K562 (cell line): ENCODE results near the gene RFT1. TPM values are rescaled to one million over a fixed set of nuclear protein-coding genes. Genes with fewer than 3 reads are reported as not detected.

Experiments used
- ATAC-seq: fragments of 200-7000 bp; cut with Tn5 transposase; 3 replicates; pipeline ENCODE4 v1.9.1; 2020; ENCODE audit warnings: moderate library complexity
- BruUV-seq: library from RNA; stranded (reverse); fragments of 400-500 nt; replicated peaks from 2 replicates; lab custom pipeline; 2021; lab: Mats Ljungman, UMichigan
- CTCF ChIA-PET: fragments of 300-600 bp; formaldehyde crosslinking; extraction: SDS; loops from one replicate; lab custom pipeline; 2021; ENCODE audit warnings: low intra/inter-chr PET ratio; lab: Yijun Ruan, JAX
- POLR2A ChIA-PET: fragments of 300-600, 350-650 bp; sonication (Branson Sonifier 250); formaldehyde crosslinking; extraction: SDS; loops from one replicate; lab custom pipeline; 2021; ENCODE audit warnings: antibody characterized with exemption, inconsistent platforms; lab: Yijun Ruan, JAX
- DNase-seq, 4 experiments: peaks; one replicate each; pipeline versions ENCODE4 v3.0.0 to v3.0.0-alpha.2; 2011 to 2018; ENCODE audit warnings: low spot score in 3 of 4, mixed read lengths in 3 of 4; ENCODE audit errors: extremely low read depth in 1 of 4
- FAIRE-seq: peaks from 2 replicates; lab custom pipeline; 2011; peaks lifted over from hg19 to GRCh38; lab: Jason Lieb, UNC
- H2AFZ ChIP-seq: 2 replicates; pipeline ENCODE4 v1.6.0; 2011; ENCODE audit warnings: low read depth, low read length, control low read depth, inconsistent platforms
- H3K27ac ChIP-seq: fragments of 200-600 bp; 3 replicates; pipeline ENCODE4 v1.8.0; 2011; ENCODE audit warnings: low read depth, mild to moderate bottlenecking, control low read depth, inconsistent platforms, low read length, moderate library complexity, mixed read lengths; ENCODE audit errors: extremely low read depth
- H3K27me3 ChIP-seq, 2 experiments: fragments of 300-600 bp in 1 of 2; 2 replicates in 1 of 2; 3 replicates in 1 of 2; pipeline versions ENCODE4 v1.6.0 to v1.8.0; 2011; ENCODE audit warnings: inconsistent platforms in 2 of 2, low read length in 2 of 2, mild to moderate bottlenecking in 1 of 2, mixed read lengths in 1 of 2, moderate library complexity in 1 of 2; ENCODE audit not compliant: control insufficient read depth in 2 of 2, insufficient read depth in 2 of 2
- H3K36me3 ChIP-seq: fragments of 300-600 bp; 3 replicates; pipeline ENCODE4 v1.8.0; 2011; ENCODE audit warnings: mild to moderate bottlenecking, low read length, inconsistent platforms; ENCODE audit not compliant: control insufficient read depth, insufficient read depth
- H3K4me1 ChIP-seq, 2 experiments: fragments of 200-600 bp in 1 of 2; replicated peaks in 1 of 2; 2 replicates in 1 of 2; 3 replicates in 1 of 2; pipeline versions ENCODE4 v1.5.1 to v1.8.0; 2011; ENCODE audit warnings: inconsistent platforms in 2 of 2, low read length in 2 of 2, mild to moderate bottlenecking in 1 of 2, mixed read lengths in 1 of 2, moderate library complexity in 1 of 2; ENCODE audit not compliant: control insufficient read depth in 2 of 2, insufficient read depth in 2 of 2
- H3K4me2 ChIP-seq: 2 replicates; pipeline ENCODE4 v1.6.1; 2011; ENCODE audit warnings: low read length, control low read depth, inconsistent platforms, mixed read lengths; ENCODE audit not compliant: insufficient read depth
- H3K4me3 ChIP-seq: fragments of 200-600 bp; sonication (generic), shearing (Covaris generic); 2 replicates; pipeline ENCODE4 v1.5.1; 2016; ENCODE audit warnings: control low read depth, inconsistent platforms
- H3K79me2 ChIP-seq: fragments of 200-600 bp; 3 replicates; pipeline ENCODE4 v1.8.0; 2011; ENCODE audit warnings: low read length, inconsistent platforms; ENCODE audit not compliant: control insufficient read depth, insufficient read depth
- H3K9ac ChIP-seq, 2 experiments: 2 replicates each; pipeline versions ENCODE4 v1.6.0 to v1.6.1; 2011; ENCODE audit warnings: low read depth in 2 of 2, low read length in 2 of 2, control low read depth in 1 of 2, inconsistent platforms in 1 of 2, mild to moderate bottlenecking in 1 of 2, mixed read lengths in 1 of 2; ENCODE audit not compliant: insufficient read depth in 1 of 2
- H3K9me1 ChIP-seq: one replicate; pipeline ENCODE4 v1.6.0; 2011; ENCODE audit warnings: inconsistent platforms, mild to moderate bottlenecking, low read length, moderate library complexity; ENCODE audit not compliant: control insufficient read depth, insufficient read depth
- H3K9me3 ChIP-seq: replicated peaks from 2 replicates; pipeline ENCODE4 v1.5.1; 2011; ENCODE audit warnings: low read depth, low read length, inconsistent platforms; ENCODE audit not compliant: control insufficient read depth, insufficient read depth
- H4K20me1 ChIP-seq: replicated peaks from 2 replicates; pipeline ENCODE4 v1.6.1; 2011; ENCODE audit warnings: low read length, inconsistent platforms, mixed read lengths; ENCODE audit not compliant: control insufficient read depth, insufficient read depth
- EGR1 ChIP-seq: fragments of 450-650 bp; conservative IDR thresholded peaks from 2 replicates; pipeline ENCODE4 v1.6.1; 2017; ENCODE audit warnings: mild to moderate bottlenecking
- GABPB1 ChIP-seq: sonication (generic); formaldehyde crosslinking; IDR thresholded peaks from 2 replicates; pipeline ENCODE4 v1.8.0; 2022; ENCODE audit warnings: mild to moderate bottlenecking, missing genetic modification reagents
- MCM2 ChIP-seq: fragments of 450-650 bp; IDR thresholded peaks from 2 replicates; pipeline ENCODE4 v1.6.1; 2017; ENCODE audit warnings: low read depth, mild to moderate bottlenecking
- MTF1 ChIP-seq: fragments of 250-450 bp; sonication (Bioruptor Pico); IDR thresholded peaks from 2 replicates; pipeline ENCODE4 v1.9.0; 2021; ENCODE audit warnings: moderate library complexity, mild to moderate bottlenecking, inconsistent platforms, borderline replicate concordance
- NRF1 ChIP-seq, 2 experiments: fragments of 450-650 bp; IDR thresholded peaks in 1 of 2; conservative IDR thresholded peaks in 1 of 2; 2 replicates each; pipeline ENCODE4 v1.6.1; 2014; ENCODE audit warnings: mild to moderate bottlenecking in 2 of 2
- PYGO2 ChIP-seq: fragments of 450-650 bp; IDR thresholded peaks from 2 replicates; pipeline ENCODE4 v1.6.1; 2016; ENCODE audit warnings: mild to moderate bottlenecking, missing genetic modification characterization, moderate library complexity, missing compliant biosample characterization
- RBFOX2 ChIP-seq: fragments of 200-400 bp; formaldehyde crosslinking; IDR thresholded peaks from 2 replicates; pipeline ENCODE4 v1.6.1; 2017; ENCODE audit warnings: low read depth, mild to moderate bottlenecking, low read length, moderate library complexity
- RNF2 ChIP-seq: sonication (generic); IDR thresholded peaks from 2 replicates; pipeline ENCODE4 v1.6.1; 2016
- YBX1 ChIP-seq: fragments of 450-650 bp; IDR thresholded peaks from 2 replicates; pipeline ENCODE4 v1.7.1; 2016; ENCODE audit warnings: mild to moderate bottlenecking
- ZNF589 ChIP-seq: fragments of 200-800 bp; sonication (Bioruptor generic); IDR thresholded peaks from 2 replicates; pipeline ENCODE4 v1.6.1; 2016; ENCODE audit warnings: low read depth, missing genetic modification characterization, missing compliant biosample characterization
- WGBS: fragments of 100-300 bp; shearing (Covaris generic); methylation state at CpG from one replicate; pipeline ENCODE4 v1.1.6; 2016; ENCODE audit warnings: low coverage, mixed read lengths; ENCODE audit not compliant: insufficient coverage; ENCODE audit errors: missing lambda C conversion rate; 5-methylcytosine and 5-hydroxymethylcytosine counted together
- in situ Hi-C: fragments of 300-500 bp; cut with MboI; formaldehyde crosslinking; loops from 4 replicates; pipeline ENCODE4 v1.15.0; 2018; ENCODE audit warnings: inconsistent platforms, mixed read lengths
- intact Hi-C: fragments of 100-400 bp; cut with micrococcal nuclease; formaldehyde crosslinking; loops from 2 replicates; pipeline ENCODE4 v1.14.2; 2022
- polyA plus RNA-seq, 8 experiments: library from polyadenylated mRNA; depleted of rRNA in 4 of 8; stranded (reverse) in 5 of 8; unstranded in 3 of 8; fragments of >200 nt; fragmentation: Nextera tagmentation in 2 of 8; fragmentation: Illumina TruSeq in 1 of 8; extraction: Ambion mirVana in 2 of 8; extraction: Trizol in 1 of 8; gene quantifications; 2 replicates each; pipeline versions ENCODE4 v1.2.1 to v1.2.3, GENCODE V29; 2011 to 2014; ENCODE audit warnings: inconsistent platforms in 1 of 8, missing spikeins in 1 of 8
- total RNA-seq, 7 experiments: library from RNA; depleted of rRNA in 6 of 7; stranded (reverse); fragments of >200 nt in 6 of 7; fragmentation: Illumina TruSeq in 2 of 7; extraction: Trizol in 2 of 7; gene quantifications; 2 replicates each; pipeline versions ENCODE4 v1.2.1 to v1.2.3, GENCODE V29; 2011 to 2021; ENCODE audit warnings: low replicate concordance in 1 of 7
- TF ChIP-seq, protein P1 (sequence below): fragments of 450-650 bp; formaldehyde crosslinking; conservative IDR thresholded peaks from 2 replicates; pipeline ENCODE4 v1.4.0; 2022; ENCODE audit warnings: mild to moderate bottlenecking, missing genetic modification characterization

RFT1 gene
- total and polyA plus RNA-seq, 9 of the 15 experiments (the other 6 are each of a cell fraction or from before 2014, with no cell fraction given): 4.4 to 23.8 (median 8.9) TPM

DNA sequence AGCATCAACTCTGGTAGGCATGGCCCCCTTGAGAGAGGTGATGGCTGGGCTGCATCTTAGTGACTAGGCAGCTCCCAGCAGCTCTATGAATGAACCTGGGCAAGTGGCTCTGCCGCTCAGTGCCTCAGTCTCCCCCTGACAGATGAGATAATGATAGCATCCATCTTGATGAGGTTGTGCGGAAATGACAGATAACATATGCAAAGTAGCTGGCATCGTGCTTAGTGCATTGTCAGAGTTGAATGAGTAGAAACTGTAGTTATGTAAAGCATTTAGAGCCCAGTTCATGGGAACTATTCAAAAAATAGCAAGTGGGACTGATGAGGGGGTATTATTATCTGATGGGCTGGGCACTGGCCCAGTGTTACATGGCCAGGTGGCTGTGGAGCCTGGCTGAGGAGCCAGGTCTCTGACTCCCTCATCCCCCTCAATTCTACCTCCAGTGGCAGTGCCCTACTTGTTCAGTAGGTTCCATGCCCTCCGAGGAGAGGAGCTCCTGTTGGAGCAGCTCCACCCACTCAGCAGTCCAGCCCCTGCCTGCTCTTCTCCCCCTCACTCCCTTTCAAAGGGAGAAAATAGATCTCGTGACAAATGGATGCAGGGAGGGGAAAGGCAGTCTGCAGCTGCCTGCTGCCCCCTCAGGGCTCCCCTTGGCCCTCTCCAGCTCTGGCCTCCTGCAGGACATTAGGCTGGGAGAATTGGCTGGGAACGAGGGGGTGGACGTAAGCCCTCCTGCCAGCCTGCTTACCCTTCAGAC lies 37.4 kb upstream of the RFT1 start:
- peaks cover 4% of the 10 kb centered on the region for H3K9me1 ChIP-seq
- POLR2A ChIA-PET: interaction anchor here (0.6 to 1.0 kb wide), 3 partner anchors 28 to 715 kb away, joined by 3 to 4 read pairs (median 4); no protein-coding TSS in a partner anchor
- H3K36me3 ChIP-seq: peaks cover 6% of the 10 kb centered on the region; the same call in 1 of the 3 replicates
- no peak overlapping the region for H2AFZ ChIP-seq
- CTCF ChIA-PET: no interaction called here
- intact Hi-C loops: no loop called here
- no peak overlapping the region for H3K27ac ChIP-seq
- H3K4me2 ChIP-seq: no peak overlapping the region
- no peaks in the 10 kb centered on the region for H3K27me3 ChIP-seq
- FAIRE-seq (no peak), DNase-seq (no peak), ATAC-seq (no peak)
- in situ Hi-C loops: no loop called here
- no TSS peak for BruUV-seq
- peaks cover 5% of the 10 kb centered on the region for H3K79me2 ChIP-seq
- peaks cover 9% of the 10 kb centered on the region for H4K20me1 ChIP-seq
- 61% methylated on average over 6 of the region's 7 CpGs for WGBS
- H3K9me3 ChIP-seq: no peaks in the 10 kb centered on the region
- TF ChIP-seq GABPB1 (peak; percentile 7; the same call in 1 of the 2 replicates), ZNF589 (CRISPR knock-in tag) (no peak), YBX1 (no peak)
- peaks cover 15 to 36% of the 10 kb centered on the region in 2 experiments; a peak in 4 of 5 replicates for H3K4me1 ChIP-seq
- no peak overlapping the region for H3K4me3 ChIP-seq
- H3K9ac ChIP-seq: peak overlapping the region in 1 of 2 experiments; percentile 82; a peak in 2 of 4 replicates

- Histone ChIP-seq H3K79me2 (peaks cover 11% of the 10 kb centered on the region), H3K9me3 (no peaks in the 10 kb centered on the region), H4K20me1 (peaks cover 14% of the 10 kb centered on the region), H3K27ac (0 out of 3 replicates have a peak overlapping the region, but pooled peaks have one; percentile 48), H3K4me2 (peak overlapping the region; percentile 32; the same call in 1 of the 2 replicates), H3K36me3 (peaks cover 6% of the 10 kb centered on the region; the same call in 1 of the 3 replicates), H3K9ac (peak overlapping the region in 1 of 2 experiments; percentile 82; a peak in 2 of 4 replicates), H2AFZ (no peak overlapping the region), H3K4me3 (no peak overlapping the region), H3K4me1 (peaks cover 19 to 41% of the 10 kb centered on the region in 2 experiments; a peak in 4 of 5 replicates), H3K9me1 (peaks cover 7% of the 10 kb centered on the region), H3K27me3 (no peaks in the 10 kb centered on the region)
- peak in 2 of 4 experiments; percentile 51 to 52 for DNase-seq
- ATAC-seq: peak; percentile 76
- intact Hi-C loops (no loop called here), in situ Hi-C loops (no loop called here)
- FAIRE-seq: peak; percentile 74
- ChIA-PET POLR2A (interaction anchor here (0.8 to 1.0 kb wide), 2 partner anchors 29 to 716 kb away, joined by 4 read pairs; no protein-coding TSS in a partner anchor), CTCF (no interaction called here)
- WGBS: 10% methylated on average over 7 of the region's 9 CpGs
- no TSS peak for BruUV-seq
- TF ChIP-seq MCM2 (no peak), EGR1 (no peak), RBFOX2 (peak; percentile 37; the same call in 1 of the 2 replicates), MTF1 (CRISPR knock-in tag) (no peak), PYGO2 (tag) (no peak), NRF1 (conservative IDR thresholded peaks at IDR 0.05 in 1 of 2, IDR thresholded peaks at IDR 0.05 in 1 of 2) (peak; percentile 39 to 51; a peak in 2 of 4 replicates), RNF2 (0 out of 2 replicates have a peak, but pooled peaks have one; percentile 28)
- TF ChIP-seq, protein P1, sequence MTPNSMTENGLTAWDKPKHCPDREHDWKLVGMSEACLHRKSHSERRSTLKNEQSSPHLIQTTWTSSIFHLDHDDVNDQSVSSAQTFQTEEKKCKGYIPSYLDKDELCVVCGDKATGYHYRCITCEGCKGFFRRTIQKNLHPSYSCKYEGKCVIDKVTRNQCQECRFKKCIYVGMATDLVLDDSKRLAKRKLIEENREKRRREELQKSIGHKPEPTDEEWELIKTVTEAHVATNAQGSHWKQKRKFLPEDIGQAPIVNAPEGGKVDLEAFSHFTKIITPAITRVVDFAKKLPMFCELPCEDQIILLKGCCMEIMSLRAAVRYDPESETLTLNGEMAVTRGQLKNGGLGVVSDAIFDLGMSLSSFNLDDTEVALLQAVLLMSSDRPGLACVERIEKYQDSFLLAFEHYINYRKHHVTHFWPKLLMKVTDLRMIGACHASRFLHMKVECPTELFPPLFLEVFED (CRISPR knock-in tag): no peak
Measured at GRCh38 chr3:53166781-53167291, 36.6 kb upstream of the RFT1 start.
